Measurements from ENCODE around the gene PIP5K1B. TPM values are rescaled to one million over a fixed set of nuclear protein-coding genes. Genes with fewer than 3 reads are reported as not detected.
A peak's percentile ranks its signal among the peaks of the same experiment; 100 is the strongest.

Gene PIP5K1B
- total and polyA plus RNA-seq, 2 of the 13 experiments (the other 11 are each of a cell fraction or from before 2014, with no cell fraction given): 15.8 to 17.5 TPM

GRCh38 chr9:68999393-69000105, 294.5 kb downstream of the PIP5K1B start (continued):
- TF ChIP-seq THRA (CRISPR knock-in tag; IDR thresholded peaks at IDR 0.05; ENCODE audit: borderline replicate concordance) (0 out of 2 replicates have a peak, but pooled peaks have one; percentile 27), ZNF407 (CRISPR knock-in tag; IDR thresholded peaks at IDR 0.05; ENCODE audit: not compliant biosample characterization) (no peak), ISX (CRISPR knock-in tag; conservative IDR thresholded peaks at IDR 0.05) (no peak), ZNF205 (CRISPR knock-in tag; IDR thresholded peaks at IDR 0.05) (0 out of 2 replicates have a peak, but pooled peaks have one; percentile 27), SIN3A (IDR thresholded peaks at IDR 0.05; ENCODE audit: borderline replicate concordance, low read depth, low read length) (no peak), HNF1B (CRISPR knock-in tag; IDR thresholded peaks at IDR 0.05) (0 out of 2 replicates have a peak, but pooled peaks have one; percentile 18), ZNF326 (CRISPR knock-in tag; IDR thresholded peaks at IDR 0.05; ENCODE audit: borderline replicate concordance) (no peak), ZMYM4 (CRISPR knock-in tag; IDR thresholded peaks at IDR 0.05) (peak; percentile 18; the same call in 1 of the 2 replicates), MTERF4 (CRISPR knock-in tag; IDR thresholded peaks at IDR 0.05) (no peak), ZKSCAN1 (IDR thresholded peaks at IDR 0.05; ENCODE audit: low read length) (no peak), MIXL1 (CRISPR knock-in tag; IDR thresholded peaks at IDR 0.05) (0 out of 2 replicates have a peak, but pooled peaks have one; percentile 40), ZNF660 (CRISPR knock-in tag; IDR thresholded peaks at IDR 0.05; ENCODE audit: borderline replicate concordance, low read depth) (no peak), MXD3 (CRISPR knock-in tag; IDR thresholded peaks at IDR 0.05) (no peak), SALL1 (CRISPR knock-in tag; IDR thresholded peaks at IDR 0.05) (0 out of 2 replicates have a peak, but pooled peaks have one; percentile 13), TEAD2 (CRISPR knock-in tag; IDR thresholded peaks at IDR 0.05) (no peak), SMARCE1 (IDR thresholded peaks at IDR 0.05; ENCODE audit: borderline replicate concordance) (no peak)
